Activated CD4-positive, alpha-beta T cell treated with anti-CD3 and anti-CD28 coated beads, Interleukin-2, amount 50 U/mL, for 1 hour (primary cell): ENCODE results near the gene IGFN1.
A peak's percentile ranks its signal among the peaks of the same experiment; 100 is the strongest.
"Not testable (repeated sequence)": the region's sequence is repeated elsewhere in the genome, so short reads cannot be mapped to it uniquely, and the experiment has no call there.

Source experiments
- DNase-seq: peaks from one replicate; pipeline ENCODE4 v3.0.0-alpha.2; 2020

Gene IGFN1

GRCh38 chr1:201190624-201191051 lies at the start of gene IGFN1:
IGFN1 (plus strand) TSS chr1:201190824; CDS start chr1:201193294, 2,470 bp downstream.
- no peak for DNase-seq

GRCh38 chr1:201140941-201141260 lies 49.7 kb upstream of the IGFN1 start:
- no peak for DNase-seq

- DNase-seq = no peak
These were observed 49.2 kb upstream of the IGFN1 start for GRCh38 chr1:201141418-201141817.

- no peak for DNase-seq
These were observed 48.4 kb upstream of the IGFN1 start for GRCh38 chr1:201142011-201142848.

- no peak for DNase-seq
These were observed 47.5 kb upstream of the IGFN1 start for GRCh38 chr1:201142849-201143725.

- no peak for DNase-seq
These were observed 46.6 kb upstream of the IGFN1 start for GRCh38 chr1:201143726-201144635.

GRCh38 chr1:201144701-201145100 lies 45.9 kb upstream of the IGFN1 start:
- DNase-seq = no peak

- DNase-seq = no peak
These were observed 45.5 kb upstream of the IGFN1 start for GRCh38 chr1:201145132-201145531.

GRCh38 chr1:201145816-201146215 lies 44.8 kb upstream of the IGFN1 start:
- DNase-seq = no peak

- no peak for DNase-seq
These were observed 43.8 kb upstream of the IGFN1 start for GRCh38 chr1:201146626-201147390.

GRCh38 chr1:201147396-201148015 lies 43.1 kb upstream of the IGFN1 start:
- DNase-seq = no peak

GRCh38 chr1:201149400-201149799 lies 41.2 kb upstream of the IGFN1 start:
- DNase-seq = no peak

- no peak for DNase-seq
These were observed 36.9 kb upstream of the IGFN1 start for GRCh38 chr1:201153474-201154388.

- peak; percentile 99 for DNase-seq
These were observed 36.0 kb upstream of the IGFN1 start, which contains the start of gene TMEM9 for GRCh38 chr1:201154389-201155165. TMEM9 (minus strand) TSS chr1:201154474; CDS start chr1:201153923, 551 bp downstream.

- DNase-seq = no peak
These were observed 35.3 kb upstream of the IGFN1 start for GRCh38 chr1:201155354-201155753.

- no peak for DNase-seq
These were observed 34.3 kb upstream of the IGFN1 start for GRCh38 chr1:201156346-201156745.

- DNase-seq = no peak
These were observed 33.8 kb upstream of the IGFN1 start for GRCh38 chr1:201156819-201157218.

GRCh38 chr1:201157949-201158348 lies 32.7 kb upstream of the IGFN1 start:
- no peak for DNase-seq

GRCh38 chr1:201163036-201163435 lies 27.6 kb upstream of the IGFN1 start:
- not testable (repeated sequence) for DNase-seq
